Left lung (tissue), 10 donors: ENCODE measurements around the gene DIPK1B. TPM values are rescaled to one million over a fixed set of nuclear protein-coding genes. Genes with fewer than 3 reads are reported as not detected.

Experiments
- ATAC-seq: fragments of 200-7000 bp; cut with Tn5 transposase; one replicate; pipeline ENCODE4 v1.9.1; 2020; ENCODE audit warnings: moderate library complexity
- DNase-seq, 4 donors: peaks; one replicate each; pipeline ENCODE4 v3.0.0-alpha.2; 2013 to 2020
- H3K27ac ChIP-seq, 2 donors: fragments of 200-600 bp; sonication (generic) in 1 of 2; one replicate each; pipeline versions ENCODE4 v1.5.0 to v1.8.0; 2020 to 2021
- H3K27me3 ChIP-seq, 2 donors: fragments of 200-600 bp; sonication (generic) in 1 of 2; one replicate each; pipeline versions ENCODE4 v1.5.0 to v1.8.0; 2020 to 2021
- H3K36me3 ChIP-seq, 2 donors: fragments of 200-600 bp; sonication (generic) in 1 of 2; one replicate each; pipeline versions ENCODE4 v1.5.0 to v1.8.0; 2020 to 2021
- H3K4me1 ChIP-seq, 2 donors: fragments of 200-600 bp; one replicate each; pipeline ENCODE4 v1.8.0; 2021
- H3K4me3 ChIP-seq, 2 donors: fragments of 200-600 bp; sonication (generic) in 1 of 2; one replicate each; pipeline versions ENCODE4 v1.5.0 to v1.8.0; 2020 to 2021; ENCODE audit warnings: mild to moderate bottlenecking in 1 of 2
- H3K9me3 ChIP-seq, 2 donors: fragments of 200-600 bp; sonication (generic) in 1 of 2; one replicate each; pipeline versions ENCODE4 v1.5.0 to v1.8.0; 2020 to 2021
- intact Hi-C, 2 donors: fragments of 100-400 bp; cut with DNase I; formaldehyde crosslinking; loops; one replicate each; pipeline versions ENCODE4 v1.11.2 to v1.14.2; 2022
- polyA plus RNA-seq, 6 donors: library from polyadenylated mRNA; unstranded; fragments of 120-200 nt; gene quantifications; one replicate each; pipeline ENCODE4 v1.2.1, GENCODE V29; 2013; ENCODE audit not compliant: insufficient read length in 6 of 6
- total RNA-seq, 2 donors: library from RNA; stranded (reverse); fragmentation: NEBNext Ultra II Directional; extraction: Animal tissue kit (Norgen Biotek cat#: 25700); gene quantifications; one replicate each; pipeline ENCODE4 v1.2.1, GENCODE V29; 2021
- TF ChIP-seq, protein P1 (sequence below), 2 donors: fragments of 200-600 bp; sonication (generic) in 1 of 2; IDR thresholded peaks; one replicate each; pipeline versions ENCODE4 v1.5.0 to v1.8.0; 2021; ENCODE audit warnings: antibody characterized with exemption in 2 of 2
- donor health status: DM: no; HTN: yes; CAD: no.
- donor health status: DM: no; HTN: no; CAD: no.

DIPK1B gene
- total and polyA plus RNA-seq, 8 donors, result 12.6 to 37.4 (median 28.6) TPM

DNA sequence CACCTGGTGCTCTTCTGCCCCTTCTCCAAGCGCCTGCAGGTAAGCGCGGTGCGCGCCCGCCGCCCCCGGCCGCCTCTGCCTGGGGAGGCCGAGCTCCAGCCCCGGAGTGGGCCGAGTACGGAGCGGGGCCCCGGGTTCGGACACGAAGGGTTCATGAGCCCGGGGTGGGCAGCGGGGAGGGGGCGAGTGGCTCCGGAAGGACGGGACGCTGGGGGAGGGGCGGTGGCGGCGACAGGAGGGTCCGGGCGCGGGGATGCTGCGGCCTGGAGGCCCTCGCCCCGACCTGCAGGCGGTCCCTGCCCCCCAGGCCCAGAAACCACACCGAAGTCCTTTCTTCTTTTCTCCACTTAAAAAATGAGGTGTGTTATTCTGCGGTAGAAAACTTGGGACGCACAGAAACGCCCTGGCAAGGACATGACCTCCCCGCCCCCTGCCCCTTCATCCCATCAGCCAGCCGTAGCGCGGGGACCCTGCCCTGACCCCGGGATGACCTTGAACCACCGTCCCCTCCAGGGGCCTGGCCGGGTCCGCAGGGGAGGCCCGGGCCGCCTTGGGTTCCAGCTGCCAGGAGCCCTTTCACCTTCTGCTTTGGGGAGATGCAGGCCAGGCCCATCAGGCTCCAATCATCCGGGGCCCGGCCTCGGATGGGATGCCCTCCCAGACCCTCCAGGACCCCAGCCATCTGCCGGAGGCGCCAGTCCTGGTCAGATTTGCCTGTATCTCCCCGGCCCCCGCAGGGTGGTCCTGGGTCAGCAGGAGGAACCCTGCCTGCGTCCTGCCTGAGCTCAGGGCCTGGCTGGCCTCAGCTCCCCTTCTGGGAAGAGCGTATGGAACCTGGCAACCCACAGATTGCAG, 545 bp downstream of the DIPK1B start:
- H3K27ac ChIP-seq, result peak overlapping the region; percentile 7 to 48
- DNase-seq, result peak in 1 of 4 donors; percentile 80
- TF ChIP-seq, protein P1, sequence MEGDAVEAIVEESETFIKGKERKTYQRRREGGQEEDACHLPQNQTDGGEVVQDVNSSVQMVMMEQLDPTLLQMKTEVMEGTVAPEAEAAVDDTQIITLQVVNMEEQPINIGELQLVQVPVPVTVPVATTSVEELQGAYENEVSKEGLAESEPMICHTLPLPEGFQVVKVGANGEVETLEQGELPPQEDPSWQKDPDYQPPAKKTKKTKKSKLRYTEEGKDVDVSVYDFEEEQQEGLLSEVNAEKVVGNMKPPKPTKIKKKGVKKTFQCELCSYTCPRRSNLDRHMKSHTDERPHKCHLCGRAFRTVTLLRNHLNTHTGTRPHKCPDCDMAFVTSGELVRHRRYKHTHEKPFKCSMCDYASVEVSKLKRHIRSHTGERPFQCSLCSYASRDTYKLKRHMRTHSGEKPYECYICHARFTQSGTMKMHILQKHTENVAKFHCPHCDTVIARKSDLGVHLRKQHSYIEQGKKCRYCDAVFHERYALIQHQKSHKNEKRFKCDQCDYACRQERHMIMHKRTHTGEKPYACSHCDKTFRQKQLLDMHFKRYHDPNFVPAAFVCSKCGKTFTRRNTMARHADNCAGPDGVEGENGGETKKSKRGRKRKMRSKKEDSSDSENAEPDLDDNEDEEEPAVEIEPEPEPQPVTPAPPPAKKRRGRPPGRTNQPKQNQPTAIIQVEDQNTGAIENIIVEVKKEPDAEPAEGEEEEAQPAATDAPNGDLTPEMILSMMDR (IDR thresholded peaks at IDR 0.05), result no peak

DNA sequence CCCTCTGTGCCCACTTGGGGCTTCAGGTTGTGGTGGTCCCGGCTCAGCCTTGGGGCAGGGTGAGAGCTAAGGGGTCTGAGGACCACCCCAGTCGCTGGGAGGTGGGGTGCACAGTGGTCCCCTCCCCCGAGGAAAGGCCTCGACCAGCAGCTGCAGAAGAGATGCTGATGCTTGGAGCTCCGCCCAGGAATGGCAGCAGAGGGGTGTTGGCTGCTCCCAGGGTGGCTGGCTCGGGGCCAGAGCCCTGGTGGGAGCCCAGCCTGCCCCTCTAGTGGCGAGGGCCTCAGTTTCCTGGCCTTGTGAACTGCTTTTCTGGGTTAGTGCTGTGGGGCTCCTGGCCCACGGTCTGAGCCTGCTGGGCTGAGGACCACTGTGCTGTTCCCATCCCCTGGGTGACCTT, 1.2 kb downstream of the DIPK1B start:
- H3K4me3 ChIP-seq, result peak overlapping the region in 1 of 2 donors; percentile 43
- intact Hi-C loops, result no loop called here
- peaks cover 0 to 58% of the 10 kb centered on the region in 2 donors for H3K27me3 ChIP-seq
- H3K36me3 ChIP-seq, result no peaks in the 10 kb centered on the region
- H3K27ac ChIP-seq, result peak overlapping the region; percentile 48 to 70
- peaks cover 6 to 52% of the 10 kb centered on the region in 2 donors for H3K4me1 ChIP-seq
- DNase-seq (no peak), ATAC-seq (no peak)
- H3K9me3 ChIP-seq, result no peaks in the 10 kb centered on the region
- TF ChIP-seq, protein P1 (IDR thresholded peaks at IDR 0.05), result no peak

More for the DNA sequence above, 545 bp downstream of the DIPK1B start:
- intact Hi-C loops, result no loop called here
- Histone ChIP-seq H3K9me3 (no peaks in the 10 kb centered on the region), H3K4me3 (peak overlapping the region; percentile 33 to 43), H3K27me3 (peaks cover 0 to 54% of the 10 kb centered on the region in 2 donors), H3K36me3 (no peaks in the 10 kb centered on the region), H3K4me1 (peaks cover 6 to 50% of the 10 kb centered on the region in 2 donors)
- ATAC-seq, result no peak

DNA sequence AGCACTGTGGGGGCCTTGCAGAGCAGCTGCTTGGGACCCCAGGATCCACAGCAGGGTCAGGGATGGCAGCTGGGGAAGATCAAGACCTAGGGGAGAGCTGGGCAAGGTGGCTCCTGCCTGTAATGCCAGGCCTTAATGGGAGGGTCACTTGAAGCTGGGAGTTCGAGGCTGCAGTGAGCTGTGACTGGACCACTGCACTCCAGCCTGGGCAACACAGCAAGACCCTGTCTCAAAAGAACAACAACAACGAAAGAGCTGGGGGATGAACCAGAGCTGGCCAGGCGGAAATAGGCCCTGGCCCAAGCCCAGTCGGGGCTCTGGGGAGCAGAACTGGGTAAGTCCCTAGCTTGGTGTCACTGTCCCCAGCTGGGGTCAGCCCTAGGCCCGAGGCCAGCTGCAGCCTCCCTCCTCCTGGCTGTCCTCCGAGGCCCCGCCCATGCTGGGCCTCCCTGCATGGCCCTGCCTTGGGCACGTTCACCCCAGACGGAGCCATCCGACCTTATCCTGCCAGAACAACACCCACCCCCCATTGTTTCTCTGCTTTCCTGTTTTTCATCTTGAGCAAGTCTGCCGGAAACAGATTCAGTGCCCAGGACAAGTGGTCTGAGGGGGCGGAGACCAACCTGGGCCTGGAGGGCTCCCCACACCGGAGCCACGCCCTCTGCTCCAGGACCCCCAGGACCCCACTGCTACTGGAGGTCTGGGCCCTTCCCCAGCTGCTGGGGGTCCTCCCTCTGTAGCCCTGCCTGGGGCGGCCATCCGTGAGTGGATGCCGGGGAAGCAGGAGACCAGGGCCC, 1.9 kb downstream of the DIPK1B start:
- Histone ChIP-seq H3K27ac (peak overlapping the region; percentile 70 to 80), H3K9me3 (no peaks in the 10 kb centered on the region), H3K36me3 (no peaks in the 10 kb centered on the region), H3K4me3 (no peak overlapping the region), H3K27me3 (peaks cover 0 to 61% of the 10 kb centered on the region in 2 donors), H3K4me1 (peaks cover 8 to 60% of the 10 kb centered on the region in 2 donors)
- DNase-seq (peak in 2 of 4 donors; percentile 63 to 80), ATAC-seq (no peak)
- TF ChIP-seq, protein P1 (IDR thresholded peaks at IDR 0.05), result no peak
- intact Hi-C loops, result no loop called here

DNA sequence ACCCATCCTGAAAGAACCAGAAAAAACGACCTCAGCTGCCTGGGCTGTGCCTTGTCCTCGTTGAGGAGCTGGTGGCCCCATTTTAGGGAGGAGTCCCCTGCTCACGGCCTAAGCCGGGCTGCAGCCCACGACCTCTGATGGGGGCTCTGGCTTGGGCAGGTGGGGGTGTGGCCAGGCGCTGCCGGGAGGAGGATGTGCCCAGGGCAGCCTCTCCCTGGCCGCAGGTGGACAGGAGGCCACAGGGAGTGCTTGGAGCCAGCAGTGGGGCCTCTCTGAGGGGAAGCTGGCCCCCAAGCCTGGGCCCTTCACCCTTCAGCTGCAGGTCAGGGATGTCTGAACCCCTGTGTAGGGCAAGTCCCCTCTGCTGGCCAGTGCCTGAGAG, 2.5 kb downstream of the DIPK1B start:
- intact Hi-C loops, result no loop called here
- peak overlapping the region; percentile 55 to 80 for H3K27ac ChIP-seq
- H3K4me1 ChIP-seq, result peaks cover 9 to 64% of the 10 kb centered on the region in 2 donors
- H3K36me3 ChIP-seq, result no peaks in the 10 kb centered on the region
- TF ChIP-seq, protein P1 (IDR thresholded peaks at IDR 0.05), result no peak
- H3K9me3 ChIP-seq, result no peaks in the 10 kb centered on the region
- no peak for ATAC-seq
- no peak overlapping the region for H3K4me3 ChIP-seq
- DNase-seq, result no peak
- peaks cover 0 to 61% of the 10 kb centered on the region in 2 donors for H3K27me3 ChIP-seq

DNA sequence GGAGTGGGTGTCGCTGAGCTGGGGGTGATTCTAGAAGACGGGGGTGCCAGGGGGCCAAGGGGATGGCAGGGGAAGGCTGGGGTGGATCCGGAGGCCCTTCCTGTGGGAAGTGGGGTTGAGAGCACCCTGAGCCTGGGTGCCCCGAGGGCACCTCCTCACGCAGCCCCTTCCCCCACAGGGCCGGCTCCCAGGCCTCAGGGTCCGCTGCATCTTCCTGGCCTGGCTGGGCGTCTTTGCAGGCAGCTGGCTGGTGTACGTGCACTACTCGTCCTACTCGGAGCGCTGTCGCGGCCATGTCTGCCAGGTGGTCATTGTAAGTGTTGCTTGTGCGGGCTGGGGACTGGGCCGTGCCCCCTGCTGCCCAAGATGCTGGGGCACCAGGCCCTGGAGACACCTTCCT, 5.0 kb downstream of the DIPK1B start:
- intact Hi-C loops, result no loop called here
- peak in 1 of 4 donors; percentile 79 for DNase-seq
- Histone ChIP-seq H3K4me1 (peaks cover 4 to 80% of the 10 kb centered on the region in 2 donors), H3K36me3 (peaks cover 0 to 19% of the 10 kb centered on the region in 2 donors), H3K27ac (no peak overlapping the region), H3K9me3 (no peaks in the 10 kb centered on the region), H3K27me3 (peaks cover 0 to 43% of the 10 kb centered on the region in 2 donors), H3K4me3 (no peak overlapping the region)
- no peak for ATAC-seq
- TF ChIP-seq, protein P1 (IDR thresholded peaks at IDR 0.05), result no peak
